ENCODE measurements around the gene TMEM120B. TPM values are rescaled to one million over a fixed set of nuclear protein-coding genes. Genes with fewer than 3 reads are reported as not detected.

TMEM120B gene
- total and polyA plus RNA-seq, 2 of the 13 experiments (the other 11 are each of a cell fraction or from before 2014, with no cell fraction given): 7.1 to 12.9 TPM

DNA sequence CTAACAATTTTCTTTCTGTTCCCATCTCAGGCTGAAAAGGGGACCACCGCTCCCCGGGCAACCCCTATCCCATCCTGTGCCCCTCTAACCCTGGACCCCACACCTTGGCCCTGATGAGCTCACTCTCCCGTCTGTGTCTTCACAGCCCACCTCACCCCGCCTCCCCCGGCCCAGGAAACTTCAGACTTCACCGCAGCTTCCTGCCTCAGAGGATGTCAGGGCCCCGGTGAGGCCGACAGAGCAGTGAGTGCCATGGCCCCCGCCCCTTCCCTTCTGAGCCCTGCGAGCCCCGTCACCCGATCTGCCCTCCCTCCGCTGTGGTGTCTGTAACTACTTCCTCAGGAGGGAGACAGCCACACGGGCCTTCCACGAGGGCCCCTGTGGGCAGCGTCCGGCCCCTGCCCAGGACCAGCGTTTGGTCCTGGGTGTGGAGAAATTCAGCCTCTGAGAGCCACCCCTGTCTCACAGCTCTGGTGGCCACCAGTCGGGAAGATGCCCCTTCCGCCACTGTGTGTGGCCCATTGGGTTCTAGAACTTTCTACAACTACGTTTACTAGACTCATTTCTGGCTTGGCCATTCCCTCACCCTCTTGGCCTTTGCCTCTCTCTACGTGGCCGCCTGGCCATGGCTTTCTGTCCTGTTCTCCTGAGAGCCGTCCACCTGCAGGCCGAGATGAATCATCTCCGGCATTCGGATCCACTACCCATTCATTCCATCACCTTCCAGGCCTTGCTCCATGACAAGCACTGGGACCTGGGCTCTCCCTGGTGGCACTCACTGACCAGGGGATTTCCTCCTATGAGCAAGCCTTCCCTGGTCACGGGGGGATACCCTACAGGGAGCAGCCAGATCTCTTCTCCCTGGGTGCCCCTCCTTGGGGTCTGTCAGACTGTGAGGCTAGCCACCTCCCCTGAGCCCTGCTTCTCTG is 77.5 kb downstream of the TMEM120B start:
- BruUV-seq (replicated peaks): no TSS peak
- Histone ChIP-seq H3K4me1 (ENCODE audit: insufficient read depth, low read length) (peaks cover 87% of the 10 kb centered on the region), H3K4me3 (replicated peaks in 1 of 3; ENCODE audit: insufficient read depth in 1 of 3, low read depth in 2 of 3, low read length in 3 of 3) (no peak overlapping the region; a peak in 1 of 6 replicates), H3K79me2 (ENCODE audit: insufficient read depth, low read length) (peaks cover 33% of the 10 kb centered on the region), H3K9ac (ENCODE audit: insufficient read depth, low read depth, low read length) (no peak overlapping the region), H3K27ac (ENCODE audit: extremely low read length, insufficient read depth, low read length) (no peak overlapping the region), H3K4me2 (ENCODE audit: low read depth, low read length) (peak overlapping the region; percentile 18; the same call in 1 of the 2 replicates), H3K36me3 (replicated peaks in 1 of 2; ENCODE audit: control insufficient read depth in 1 of 2, insufficient read depth in 2 of 2, low read length in 2 of 2) (peaks cover 0 to 3% of the 10 kb centered on the region in 2 experiments; a peak in 2 of 5 replicates), H3K9me3 (ENCODE audit: low read length) (no peaks in the 10 kb centered on the region), H2AFZ (ENCODE audit: low read length) (no peak overlapping the region), H3K27me3 (ENCODE audit: control insufficient read depth in 1 of 2, insufficient read depth in 2 of 2, low read length in 2 of 2) (no peaks in the 10 kb centered on the region), H4K20me1 (ENCODE audit: insufficient read depth, low read length) (peaks cover 11% of the 10 kb centered on the region; the same call in 1 of the 2 replicates)
- FAIRE-seq: no peak
- no peak for ATAC-seq
- intact Hi-C loops (cut with micrococcal nuclease; ENCODE audit: unreplicated experiment) (loop anchor here (5.0 kb wide), 1 partner anchor 93 kb away; no protein-coding TSS in a partner anchor), in situ Hi-C loops (cut with HindIII; ENCODE audit: extremely low pct_ligation_motif_present, low pct_unique_long_range_greater_than_20kb) (loop anchor here (5.0 kb wide), 1 partner anchor 97 kb away; the partner anchor contains the start of gene PSMD9)
- POLR2A ChIA-PET: interaction anchor here (0.9 to 14.0 kb wide), 3 partner anchors 8 to 17 kb away, joined by 3 to 393 read pairs (median 17); partner anchors contain the start of gene SETD1B
- CTCF ChIA-PET (ENCODE audit: low intra/inter-chr PET ratio, low total read pairs): no interaction called here
- WGBS (ENCODE audit: low lambda C conversion rate): 72% methylated on average over 27 of the region's 28 CpGs
- DNase-seq (ENCODE audit: low spot score): no peak
- no peak for TF ChIP-seq DPF2 (CRISPR knock-in tag; IDR thresholded peaks at IDR 0.05; ENCODE audit: borderline replicate concordance, low read depth)
- TF ChIP-seq SIN3A (IDR thresholded peaks at IDR 0.05; ENCODE audit: borderline replicate concordance, low read depth, low read length): no peak
- no peak for TF ChIP-seq ARNT2 (CRISPR knock-in tag; IDR thresholded peaks at IDR 0.05; ENCODE audit: low read depth)
- TF ChIP-seq, protein P1, sequence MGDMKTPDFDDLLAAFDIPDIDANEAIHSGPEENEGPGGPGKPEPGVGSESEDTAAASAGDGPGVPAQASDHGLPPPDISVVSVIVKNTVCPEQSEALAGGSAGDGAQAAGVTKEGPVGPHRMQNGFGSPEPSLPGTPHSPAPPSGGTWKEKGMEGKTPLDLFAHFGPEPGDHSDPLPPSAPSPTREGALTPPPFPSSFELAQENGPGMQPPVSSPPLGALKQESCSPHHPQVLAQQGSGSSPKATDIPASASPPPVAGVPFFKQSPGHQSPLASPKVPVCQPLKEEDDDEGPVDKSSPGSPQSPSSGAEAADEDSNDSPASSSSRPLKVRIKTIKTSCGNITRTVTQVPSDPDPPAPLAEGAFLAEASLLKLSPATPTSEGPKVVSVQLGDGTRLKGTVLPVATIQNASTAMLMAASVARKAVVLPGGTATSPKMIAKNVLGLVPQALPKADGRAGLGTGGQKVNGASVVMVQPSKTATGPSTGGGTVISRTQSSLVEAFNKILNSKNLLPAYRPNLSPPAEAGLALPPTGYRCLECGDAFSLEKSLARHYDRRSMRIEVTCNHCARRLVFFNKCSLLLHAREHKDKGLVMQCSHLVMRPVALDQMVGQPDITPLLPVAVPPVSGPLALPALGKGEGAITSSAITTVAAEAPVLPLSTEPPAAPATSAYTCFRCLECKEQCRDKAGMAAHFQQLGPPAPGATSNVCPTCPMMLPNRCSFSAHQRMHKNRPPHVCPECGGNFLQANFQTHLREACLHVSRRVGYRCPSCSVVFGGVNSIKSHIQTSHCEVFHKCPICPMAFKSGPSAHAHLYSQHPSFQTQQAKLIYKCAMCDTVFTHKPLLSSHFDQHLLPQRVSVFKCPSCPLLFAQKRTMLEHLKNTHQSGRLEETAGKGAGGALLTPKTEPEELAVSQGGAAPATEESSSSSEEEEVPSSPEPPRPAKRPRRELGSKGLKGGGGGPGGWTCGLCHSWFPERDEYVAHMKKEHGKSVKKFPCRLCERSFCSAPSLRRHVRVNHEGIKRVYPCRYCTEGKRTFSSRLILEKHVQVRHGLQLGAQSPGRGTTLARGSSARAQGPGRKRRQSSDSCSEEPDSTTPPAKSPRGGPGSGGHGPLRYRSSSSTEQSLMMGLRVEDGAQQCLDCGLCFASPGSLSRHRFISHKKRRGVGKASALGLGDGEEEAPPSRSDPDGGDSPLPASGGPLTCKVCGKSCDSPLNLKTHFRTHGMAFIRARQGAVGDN (CRISPR knock-in tag; IDR thresholded peaks at IDR 0.05): peak; percentile 66
- no peak for TF ChIP-seq GABPA (IDR thresholded peaks at IDR 0.05; ENCODE audit: low read depth, low read length)
- no peak for TF ChIP-seq GABPA (CRISPR knock-in tag; IDR thresholded peaks at IDR 0.05; ENCODE audit: low read depth)
- 0 out of 2 replicates have a peak, but pooled peaks have one; percentile 44 for TF ChIP-seq RBFOX2 (IDR thresholded peaks at IDR 0.05; ENCODE audit: low read depth, low read length)
- TF ChIP-seq, protein P2, sequence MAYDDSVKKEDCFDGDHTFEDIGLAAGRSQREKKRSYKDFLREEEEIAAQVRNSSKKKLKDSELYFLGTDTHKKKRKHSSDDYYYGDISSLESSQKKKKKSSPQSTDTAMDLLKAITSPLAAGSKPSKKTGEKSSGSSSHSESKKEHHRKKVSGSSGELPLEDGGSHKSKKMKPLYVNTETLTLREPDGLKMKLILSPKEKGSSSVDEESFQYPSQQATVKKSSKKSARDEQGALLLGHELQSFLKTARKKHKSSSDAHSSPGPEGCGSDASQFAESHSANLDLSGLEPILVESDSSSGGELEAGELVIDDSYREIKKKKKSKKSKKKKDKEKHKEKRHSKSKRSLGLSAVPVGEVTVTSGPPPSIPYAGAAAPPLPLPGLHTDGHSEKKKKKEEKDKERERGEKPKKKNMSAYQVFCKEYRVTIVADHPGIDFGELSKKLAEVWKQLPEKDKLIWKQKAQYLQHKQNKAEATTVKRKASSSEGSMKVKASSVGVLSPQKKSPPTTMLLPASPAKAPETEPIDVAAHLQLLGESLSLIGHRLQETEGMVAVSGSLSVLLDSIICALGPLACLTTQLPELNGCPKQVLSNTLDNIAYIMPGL (CRISPR knock-in tag; IDR thresholded peaks at IDR 0.05; ENCODE audit: borderline replicate concordance in 1 of 2, low read depth in 1 of 2): no peak
- TF ChIP-seq FOXM1 (CRISPR knock-in tag; IDR thresholded peaks at IDR 0.05): no peak
- peak; percentile 64; the same call in 1 of the 2 replicates for TF ChIP-seq ZBTB38 (CRISPR knock-in tag; IDR thresholded peaks at IDR 0.05)
- TF ChIP-seq ZNF33A (CRISPR knock-in tag; IDR thresholded peaks at IDR 0.05; ENCODE audit: borderline replicate concordance): no peak
- TF ChIP-seq, protein P3, sequence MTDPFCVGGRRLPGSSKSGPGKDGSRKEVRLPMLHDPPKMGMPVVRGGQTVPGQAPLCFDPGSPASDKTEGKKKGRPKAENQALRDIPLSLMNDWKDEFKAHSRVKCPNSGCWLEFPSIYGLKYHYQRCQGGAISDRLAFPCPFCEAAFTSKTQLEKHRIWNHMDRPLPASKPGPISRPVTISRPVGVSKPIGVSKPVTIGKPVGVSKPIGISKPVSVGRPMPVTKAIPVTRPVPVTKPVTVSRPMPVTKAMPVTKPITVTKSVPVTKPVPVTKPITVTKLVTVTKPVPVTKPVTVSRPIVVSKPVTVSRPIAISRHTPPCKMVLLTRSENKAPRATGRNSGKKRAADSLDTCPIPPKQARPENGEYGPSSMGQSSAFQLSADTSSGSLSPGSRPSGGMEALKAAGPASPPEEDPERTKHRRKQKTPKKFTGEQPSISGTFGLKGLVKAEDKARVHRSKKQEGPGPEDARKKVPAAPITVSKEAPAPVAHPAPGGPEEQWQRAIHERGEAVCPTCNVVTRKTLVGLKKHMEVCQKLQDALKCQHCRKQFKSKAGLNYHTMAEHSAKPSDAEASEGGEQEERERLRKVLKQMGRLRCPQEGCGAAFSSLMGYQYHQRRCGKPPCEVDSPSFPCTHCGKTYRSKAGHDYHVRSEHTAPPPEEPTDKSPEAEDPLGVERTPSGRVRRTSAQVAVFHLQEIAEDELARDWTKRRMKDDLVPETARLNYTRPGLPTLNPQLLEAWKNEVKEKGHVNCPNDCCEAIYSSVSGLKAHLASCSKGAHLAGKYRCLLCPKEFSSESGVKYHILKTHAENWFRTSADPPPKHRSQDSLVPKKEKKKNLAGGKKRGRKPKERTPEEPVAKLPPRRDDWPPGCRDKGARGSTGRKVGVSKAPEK (CRISPR knock-in tag; IDR thresholded peaks at IDR 0.05; ENCODE audit: borderline replicate concordance): no peak
